Fibroblast of lung (primary cell): Measurements from ENCODE around the gene KCNQ2.

ENCODE experiments used
- EZH2 ChIP-seq: IDR thresholded peaks from 2 replicates; pipeline ENCODE4 v1.5.1; 2012; ENCODE audit warnings: low read length, control low read depth, mild to moderate bottlenecking; ENCODE audit errors: missing control alignments
- TF ChIP-seq, protein P1 (sequence below), 2 donors: IDR thresholded peaks in 1 of 2; conservative IDR thresholded peaks in 1 of 2; 1 replicate in 1 of 2; 2 replicates in 1 of 2; pipeline ENCODE4 v1.5.1; 2011 to 2012; ENCODE audit warnings: low read length in 2 of 2, control low read depth in 1 of 2, inconsistent platforms in 1 of 2, low read depth in 1 of 2, mild to moderate bottlenecking in 1 of 2

DNA sequence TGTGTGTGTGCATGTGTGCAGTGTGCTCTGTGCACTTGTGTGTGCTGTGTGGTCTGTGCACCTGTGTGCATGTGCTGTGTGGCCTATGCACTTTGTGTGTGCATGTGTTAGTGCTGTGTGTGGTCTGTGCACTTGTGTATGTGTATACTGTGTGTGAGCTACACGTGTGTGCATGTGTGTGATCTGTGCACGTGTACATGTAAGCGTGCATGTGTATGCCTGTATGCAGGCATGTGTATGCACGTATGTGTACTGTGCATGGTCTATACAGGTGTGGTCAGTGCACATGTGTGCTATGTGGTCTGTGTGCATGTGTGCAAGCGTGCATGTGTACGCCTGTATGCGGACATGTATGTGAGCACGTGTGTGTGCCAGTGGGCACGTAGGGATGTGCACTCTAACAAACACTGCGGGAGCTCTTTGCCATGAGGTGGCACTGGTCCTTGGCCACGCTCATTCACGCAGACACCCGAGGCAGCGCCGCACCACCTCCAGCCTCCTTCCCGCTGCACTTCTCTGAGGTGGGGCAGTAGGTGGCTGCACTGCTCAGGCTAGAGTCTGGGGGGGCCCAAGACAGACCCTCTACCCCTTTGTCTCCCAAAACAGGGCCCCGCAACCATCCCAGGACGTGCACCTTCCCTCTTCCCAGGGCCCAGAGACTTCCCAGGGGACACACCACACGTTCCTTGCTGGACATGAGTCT lies 68.9 kb downstream of the KCNQ2 start:
- TF ChIP-seq EZH2, result no peak
- TF ChIP-seq, protein P1, sequence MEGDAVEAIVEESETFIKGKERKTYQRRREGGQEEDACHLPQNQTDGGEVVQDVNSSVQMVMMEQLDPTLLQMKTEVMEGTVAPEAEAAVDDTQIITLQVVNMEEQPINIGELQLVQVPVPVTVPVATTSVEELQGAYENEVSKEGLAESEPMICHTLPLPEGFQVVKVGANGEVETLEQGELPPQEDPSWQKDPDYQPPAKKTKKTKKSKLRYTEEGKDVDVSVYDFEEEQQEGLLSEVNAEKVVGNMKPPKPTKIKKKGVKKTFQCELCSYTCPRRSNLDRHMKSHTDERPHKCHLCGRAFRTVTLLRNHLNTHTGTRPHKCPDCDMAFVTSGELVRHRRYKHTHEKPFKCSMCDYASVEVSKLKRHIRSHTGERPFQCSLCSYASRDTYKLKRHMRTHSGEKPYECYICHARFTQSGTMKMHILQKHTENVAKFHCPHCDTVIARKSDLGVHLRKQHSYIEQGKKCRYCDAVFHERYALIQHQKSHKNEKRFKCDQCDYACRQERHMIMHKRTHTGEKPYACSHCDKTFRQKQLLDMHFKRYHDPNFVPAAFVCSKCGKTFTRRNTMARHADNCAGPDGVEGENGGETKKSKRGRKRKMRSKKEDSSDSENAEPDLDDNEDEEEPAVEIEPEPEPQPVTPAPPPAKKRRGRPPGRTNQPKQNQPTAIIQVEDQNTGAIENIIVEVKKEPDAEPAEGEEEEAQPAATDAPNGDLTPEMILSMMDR (conservative IDR thresholded peaks at IDR 0.05 in 1 of 2, IDR thresholded peaks at IDR 0.05 in 1 of 2; ENCODE audit: low read depth in 1 of 2, low read length in 2 of 2), result no peak
